Measurements from ENCODE around the gene IMMP2L. TPM values are rescaled to one million over a fixed set of nuclear protein-coding genes. Genes with fewer than 3 reads are reported as not detected.
A peak's percentile ranks its signal among the peaks of the same experiment; 100 is the strongest.

IMMP2L gene
- total RNA-seq, 1 experiment from 2014 or later, result 13.6 TPM

DNA sequence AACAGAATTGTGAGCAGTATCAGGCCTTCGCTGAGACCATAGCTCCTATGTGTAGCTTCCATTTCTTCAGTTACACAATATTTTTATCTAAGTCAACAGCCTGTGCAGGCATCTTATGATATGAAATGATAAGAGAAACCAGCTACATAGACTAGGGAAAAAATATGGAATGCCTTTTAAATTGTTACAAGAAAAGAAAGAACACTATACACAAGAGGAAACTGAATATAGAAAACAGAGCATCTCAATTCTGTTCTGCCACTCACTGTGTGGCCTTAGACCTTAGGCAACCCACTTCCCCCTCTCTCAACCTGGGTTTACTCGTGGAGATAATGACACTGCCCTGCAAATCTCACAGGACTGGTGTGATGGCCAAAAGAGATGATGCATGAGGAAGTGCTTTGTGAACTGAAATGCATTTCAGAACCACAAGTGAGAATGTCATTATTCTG is 338.5 kb downstream of the IMMP2L start (continued):
- TF ChIP-seq, protein P1, sequence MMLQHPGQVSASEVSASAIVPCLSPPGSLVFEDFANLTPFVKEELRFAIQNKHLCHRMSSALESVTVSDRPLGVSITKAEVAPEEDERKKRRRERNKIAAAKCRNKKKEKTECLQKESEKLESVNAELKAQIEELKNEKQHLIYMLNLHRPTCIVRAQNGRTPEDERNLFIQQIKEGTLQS (CRISPR knock-in tag; conservative IDR thresholded peaks at IDR 0.05), result no peak
- TF ChIP-seq ATF1 (CRISPR knock-in tag; IDR thresholded peaks at IDR 0.05) (no peak), EMX1 (CRISPR knock-in tag; IDR thresholded peaks at IDR 0.05) (no peak), ZNF232 (CRISPR knock-in tag; IDR thresholded peaks at IDR 0.05) (no peak), NFYB (CRISPR knock-in tag; conservative IDR thresholded peaks at IDR 0.05; ENCODE audit: low read depth) (no peak)

DNA sequence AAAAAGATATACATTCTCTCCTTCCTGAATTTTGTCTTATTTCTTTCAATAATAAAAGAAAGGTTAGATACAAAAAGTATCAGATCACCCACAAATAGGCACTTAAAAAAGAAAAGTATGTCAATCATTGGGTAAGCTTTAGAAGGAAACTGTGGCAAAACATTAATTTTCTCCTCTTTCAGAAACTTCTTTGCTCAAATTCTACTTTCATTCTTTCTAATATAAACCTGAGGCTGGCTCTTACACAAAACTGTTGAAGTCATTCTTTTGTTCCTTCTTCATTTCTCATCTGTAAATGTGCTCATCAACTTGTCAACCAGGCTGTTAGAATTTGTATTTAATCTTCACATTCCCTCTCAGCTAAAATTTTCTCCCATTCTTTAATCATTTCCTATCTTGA is 346.7 kb downstream of the IMMP2L start:
- H3K36me3 Mint-ChIP-seq, result no peaks in the 10 kb centered on the region; the same call in 1 of the 2 replicates
- ATAC-seq (no peak), DNase-seq (ENCODE audit: low spot score) (no peak)
- H3K9me3 Mint-ChIP-seq, result no peaks in the 10 kb centered on the region
- peaks cover 9% of the 10 kb centered on the region for H3K4me1 Mint-ChIP-seq
- H3K4me3 Mint-ChIP-seq, result no peak overlapping the region
- no peak overlapping the region for H3K27ac Mint-ChIP-seq
- no peaks in the 10 kb centered on the region for H3K27me3 Mint-ChIP-seq (ENCODE audit: low read depth)
- POLR2A ChIA-PET, result no interaction called here
- CTCF ChIA-PET, result no interaction called here
- TF ChIP-seq, protein P2, sequence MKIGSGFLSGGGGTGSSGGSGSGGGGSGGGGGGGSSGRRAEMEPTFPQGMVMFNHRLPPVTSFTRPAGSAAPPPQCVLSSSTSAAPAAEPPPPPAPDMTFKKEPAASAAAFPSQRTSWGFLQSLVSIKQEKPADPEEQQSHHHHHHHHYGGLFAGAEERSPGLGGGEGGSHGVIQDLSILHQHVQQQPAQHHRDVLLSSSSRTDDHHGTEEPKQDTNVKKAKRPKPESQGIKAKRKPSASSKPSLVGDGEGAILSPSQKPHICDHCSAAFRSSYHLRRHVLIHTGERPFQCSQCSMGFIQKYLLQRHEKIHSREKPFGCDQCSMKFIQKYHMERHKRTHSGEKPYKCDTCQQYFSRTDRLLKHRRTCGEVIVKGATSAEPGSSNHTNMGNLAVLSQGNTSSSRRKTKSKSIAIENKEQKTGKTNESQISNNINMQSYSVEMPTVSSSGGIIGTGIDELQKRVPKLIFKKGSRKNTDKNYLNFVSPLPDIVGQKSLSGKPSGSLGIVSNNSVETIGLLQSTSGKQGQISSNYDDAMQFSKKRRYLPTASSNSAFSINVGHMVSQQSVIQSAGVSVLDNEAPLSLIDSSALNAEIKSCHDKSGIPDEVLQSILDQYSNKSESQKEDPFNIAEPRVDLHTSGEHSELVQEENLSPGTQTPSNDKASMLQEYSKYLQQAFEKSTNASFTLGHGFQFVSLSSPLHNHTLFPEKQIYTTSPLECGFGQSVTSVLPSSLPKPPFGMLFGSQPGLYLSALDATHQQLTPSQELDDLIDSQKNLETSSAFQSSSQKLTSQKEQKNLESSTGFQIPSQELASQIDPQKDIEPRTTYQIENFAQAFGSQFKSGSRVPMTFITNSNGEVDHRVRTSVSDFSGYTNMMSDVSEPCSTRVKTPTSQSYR (CRISPR knock-in tag; IDR thresholded peaks at IDR 0.05), result no peak
- no peak for TF ChIP-seq CREM (CRISPR knock-in tag; IDR thresholded peaks at IDR 0.05)
- TF ChIP-seq, protein P3, sequence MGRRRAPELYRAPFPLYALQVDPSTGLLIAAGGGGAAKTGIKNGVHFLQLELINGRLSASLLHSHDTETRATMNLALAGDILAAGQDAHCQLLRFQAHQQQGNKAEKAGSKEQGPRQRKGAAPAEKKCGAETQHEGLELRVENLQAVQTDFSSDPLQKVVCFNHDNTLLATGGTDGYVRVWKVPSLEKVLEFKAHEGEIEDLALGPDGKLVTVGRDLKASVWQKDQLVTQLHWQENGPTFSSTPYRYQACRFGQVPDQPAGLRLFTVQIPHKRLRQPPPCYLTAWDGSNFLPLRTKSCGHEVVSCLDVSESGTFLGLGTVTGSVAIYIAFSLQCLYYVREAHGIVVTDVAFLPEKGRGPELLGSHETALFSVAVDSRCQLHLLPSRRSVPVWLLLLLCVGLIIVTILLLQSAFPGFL (CRISPR knock-in tag; IDR thresholded peaks at IDR 0.05; ENCODE audit: borderline replicate concordance), result no peak

DNA sequence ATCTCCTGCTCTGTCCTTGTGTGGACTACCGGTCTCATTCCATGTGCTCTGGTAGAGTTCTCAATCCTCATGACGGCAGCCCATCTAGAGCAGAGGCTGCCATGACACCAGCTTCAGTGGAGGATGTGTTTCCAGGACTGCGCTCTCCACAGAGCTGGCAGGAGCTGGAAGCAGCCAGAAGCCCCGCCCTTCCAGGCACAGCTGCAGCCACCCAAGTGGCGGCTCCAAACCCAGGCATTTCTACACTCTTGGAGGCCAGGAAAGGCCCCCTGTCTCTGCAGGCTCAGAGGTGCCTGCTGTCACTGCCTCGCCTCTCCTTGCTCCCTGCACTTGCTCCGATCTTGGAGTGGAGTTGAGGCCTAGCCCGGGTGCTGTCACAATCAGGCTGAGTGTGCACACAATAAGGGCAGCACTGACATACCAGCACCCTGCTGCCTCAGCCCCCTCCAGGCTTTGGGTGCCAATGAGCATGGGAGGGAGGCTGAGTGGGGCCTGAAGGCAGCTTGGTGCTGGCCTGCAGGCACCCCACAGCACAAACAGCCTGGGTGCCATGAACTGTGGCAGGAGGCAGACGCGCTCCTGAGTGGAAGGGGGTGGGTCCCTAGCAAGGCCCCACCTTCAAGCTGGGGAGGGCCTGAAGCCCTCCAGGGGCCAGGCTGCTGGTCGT is 349.3 kb downstream of the IMMP2L start:
- Mint-ChIP-seq H3K4me1 (peaks cover 9% of the 10 kb centered on the region), H3K36me3 (no peaks in the 10 kb centered on the region; the same call in 1 of the 2 replicates), H3K27me3 (ENCODE audit: low read depth) (no peaks in the 10 kb centered on the region), H3K27ac (no peak overlapping the region), H3K4me3 (no peak overlapping the region), H3K9me3 (no peaks in the 10 kb centered on the region)
- peak; percentile 15 for DNase-seq (ENCODE audit: low spot score)
- ATAC-seq, result peak; percentile 53; the same call in 1 of the 2 replicates
- CTCF ChIA-PET, result no interaction called here
- no peak for TF ChIP-seq ZNF121 (CRISPR knock-in tag; IDR thresholded peaks at IDR 0.05)
- no peak for TF ChIP-seq SP1 (CRISPR knock-in tag; conservative IDR thresholded peaks at IDR 0.05)
- TF ChIP-seq, protein P3 (CRISPR knock-in tag; IDR thresholded peaks at IDR 0.05; ENCODE audit: borderline replicate concordance), result no peak
- POLR2A ChIA-PET, result no interaction called here

DNA sequence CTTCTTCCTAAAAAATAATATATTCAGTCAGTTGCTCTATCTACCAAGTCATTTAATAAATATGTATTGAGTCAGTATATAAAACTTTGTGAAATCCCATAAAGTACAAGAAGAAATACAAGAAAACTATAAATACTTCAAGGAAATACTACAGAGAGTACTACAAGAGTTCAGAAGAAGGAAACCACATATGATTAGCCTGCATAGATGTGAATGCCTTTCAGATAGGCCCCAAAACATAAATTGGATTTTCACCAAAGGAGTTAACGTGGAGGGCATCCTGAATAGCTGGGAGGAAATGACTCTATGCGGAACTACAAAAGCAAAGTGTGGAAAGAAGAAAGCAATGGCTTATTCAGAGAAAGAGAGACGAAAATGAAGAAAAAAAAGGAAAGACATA is 351.3 kb downstream of the IMMP2L start:
- no peak overlapping the region for H3K4me3 Mint-ChIP-seq
- POLR2A ChIA-PET, result no interaction called here
- no peaks in the 10 kb centered on the region for H3K9me3 Mint-ChIP-seq
- CTCF ChIA-PET, result no interaction called here
- no peak for DNase-seq (ENCODE audit: low spot score)
- TF ChIP-seq, protein P4, sequence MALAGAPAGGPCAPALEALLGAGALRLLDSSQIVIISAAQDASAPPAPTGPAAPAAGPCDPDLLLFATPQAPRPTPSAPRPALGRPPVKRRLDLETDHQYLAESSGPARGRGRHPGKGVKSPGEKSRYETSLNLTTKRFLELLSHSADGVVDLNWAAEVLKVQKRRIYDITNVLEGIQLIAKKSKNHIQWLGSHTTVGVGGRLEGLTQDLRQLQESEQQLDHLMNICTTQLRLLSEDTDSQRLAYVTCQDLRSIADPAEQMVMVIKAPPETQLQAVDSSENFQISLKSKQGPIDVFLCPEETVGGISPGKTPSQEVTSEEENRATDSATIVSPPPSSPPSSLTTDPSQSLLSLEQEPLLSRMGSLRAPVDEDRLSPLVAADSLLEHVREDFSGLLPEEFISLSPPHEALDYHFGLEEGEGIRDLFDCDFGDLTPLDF (CRISPR knock-in tag; IDR thresholded peaks at IDR 0.05), result no peak
- TF ChIP-seq, protein P5, sequence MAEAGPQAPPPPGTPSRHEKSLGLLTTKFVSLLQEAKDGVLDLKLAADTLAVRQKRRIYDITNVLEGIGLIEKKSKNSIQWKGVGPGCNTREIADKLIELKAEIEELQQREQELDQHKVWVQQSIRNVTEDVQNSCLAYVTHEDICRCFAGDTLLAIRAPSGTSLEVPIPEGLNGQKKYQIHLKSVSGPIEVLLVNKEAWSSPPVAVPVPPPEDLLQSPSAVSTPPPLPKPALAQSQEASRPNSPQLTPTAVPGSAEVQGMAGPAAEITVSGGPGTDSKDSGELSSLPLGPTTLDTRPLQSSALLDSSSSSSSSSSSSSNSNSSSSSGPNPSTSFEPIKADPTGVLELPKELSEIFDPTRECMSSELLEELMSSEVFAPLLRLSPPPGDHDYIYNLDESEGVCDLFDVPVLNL (CRISPR knock-in tag; IDR thresholded peaks at IDR 0.05; ENCODE audit: borderline replicate concordance, low read depth), result no peak
- TF ChIP-seq ETV6 (CRISPR knock-in tag; IDR thresholded peaks at IDR 0.05), result no peak
- TF ChIP-seq, protein P6, sequence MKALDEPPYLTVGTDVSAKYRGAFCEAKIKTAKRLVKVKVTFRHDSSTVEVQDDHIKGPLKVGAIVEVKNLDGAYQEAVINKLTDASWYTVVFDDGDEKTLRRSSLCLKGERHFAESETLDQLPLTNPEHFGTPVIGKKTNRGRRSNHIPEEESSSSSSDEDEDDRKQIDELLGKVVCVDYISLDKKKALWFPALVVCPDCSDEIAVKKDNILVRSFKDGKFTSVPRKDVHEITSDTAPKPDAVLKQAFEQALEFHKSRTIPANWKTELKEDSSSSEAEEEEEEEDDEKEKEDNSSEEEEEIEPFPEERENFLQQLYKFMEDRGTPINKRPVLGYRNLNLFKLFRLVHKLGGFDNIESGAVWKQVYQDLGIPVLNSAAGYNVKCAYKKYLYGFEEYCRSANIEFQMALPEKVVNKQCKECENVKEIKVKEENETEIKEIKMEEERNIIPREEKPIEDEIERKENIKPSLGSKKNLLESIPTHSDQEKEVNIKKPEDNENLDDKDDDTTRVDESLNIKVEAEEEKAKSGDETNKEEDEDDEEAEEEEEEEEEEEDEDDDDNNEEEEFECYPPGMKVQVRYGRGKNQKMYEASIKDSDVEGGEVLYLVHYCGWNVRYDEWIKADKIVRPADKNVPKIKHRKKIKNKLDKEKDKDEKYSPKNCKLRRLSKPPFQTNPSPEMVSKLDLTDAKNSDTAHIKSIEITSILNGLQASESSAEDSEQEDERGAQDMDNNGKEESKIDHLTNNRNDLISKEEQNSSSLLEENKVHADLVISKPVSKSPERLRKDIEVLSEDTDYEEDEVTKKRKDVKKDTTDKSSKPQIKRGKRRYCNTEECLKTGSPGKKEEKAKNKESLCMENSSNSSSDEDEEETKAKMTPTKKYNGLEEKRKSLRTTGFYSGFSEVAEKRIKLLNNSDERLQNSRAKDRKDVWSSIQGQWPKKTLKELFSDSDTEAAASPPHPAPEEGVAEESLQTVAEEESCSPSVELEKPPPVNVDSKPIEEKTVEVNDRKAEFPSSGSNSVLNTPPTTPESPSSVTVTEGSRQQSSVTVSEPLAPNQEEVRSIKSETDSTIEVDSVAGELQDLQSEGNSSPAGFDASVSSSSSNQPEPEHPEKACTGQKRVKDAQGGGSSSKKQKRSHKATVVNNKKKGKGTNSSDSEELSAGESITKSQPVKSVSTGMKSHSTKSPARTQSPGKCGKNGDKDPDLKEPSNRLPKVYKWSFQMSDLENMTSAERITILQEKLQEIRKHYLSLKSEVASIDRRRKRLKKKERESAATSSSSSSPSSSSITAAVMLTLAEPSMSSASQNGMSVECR (CRISPR knock-in tag; IDR thresholded peaks at IDR 0.05; ENCODE audit: borderline replicate concordance), result no peak
- no peak for TF ChIP-seq MYBL2 (CRISPR knock-in tag; IDR thresholded peaks at IDR 0.05)
- peak overlapping the region; percentile 12 for H3K27ac Mint-ChIP-seq
- H3K27me3 Mint-ChIP-seq (ENCODE audit: low read depth), result no peaks in the 10 kb centered on the region
- no peak for ATAC-seq
- H3K36me3 Mint-ChIP-seq, result no peaks in the 10 kb centered on the region; the same call in 1 of the 2 replicates
- peaks cover 9% of the 10 kb centered on the region for H3K4me1 Mint-ChIP-seq

Data from WTC11 (cell line).